NB4 (cell line): ENCODE data around the gene SKIC8.

Experiments
- DNase-seq: peaks from one replicate; pipeline ENCODE4 v3.0.0; 2010; ENCODE audit warnings: low read depth
- H3K4me3 ChIP-seq: one replicate; pipeline ENCODE4 v1.5.1; 2011; ENCODE audit warnings: mild to moderate bottlenecking, low read depth, low read length, moderate library complexity
- MYC ChIP-seq: IDR thresholded peaks from 2 replicates; pipeline ENCODE4 v1.6.1; 2011; ENCODE audit warnings: low read depth, low read length
- POLR2A ChIP-seq: IDR thresholded peaks from 2 replicates; pipeline ENCODE4 v1.6.1; 2011; ENCODE audit warnings: mild to moderate bottlenecking; ENCODE audit not compliant: insufficient read length; ENCODE audit errors: extremely low read depth
- TF ChIP-seq, protein P1 (sequence below): IDR thresholded peaks from one replicate; pipeline ENCODE4 v1.5.1; 2012; ENCODE audit warnings: low read depth, low read length
- TF ChIP-seq, protein P2 (sequence below): IDR thresholded peaks from 2 replicates; pipeline ENCODE4 v1.6.1; 2011; ENCODE audit warnings: low read depth, low read length

The SKIC8 gene

GRCh38 chr15:78301326-78301725 is 1.9 kb upstream of the SKIC8 start:
- no peak overlapping the region for H3K4me3 ChIP-seq
- TF ChIP-seq MYC, result no peak
- TF ChIP-seq, protein P1, sequence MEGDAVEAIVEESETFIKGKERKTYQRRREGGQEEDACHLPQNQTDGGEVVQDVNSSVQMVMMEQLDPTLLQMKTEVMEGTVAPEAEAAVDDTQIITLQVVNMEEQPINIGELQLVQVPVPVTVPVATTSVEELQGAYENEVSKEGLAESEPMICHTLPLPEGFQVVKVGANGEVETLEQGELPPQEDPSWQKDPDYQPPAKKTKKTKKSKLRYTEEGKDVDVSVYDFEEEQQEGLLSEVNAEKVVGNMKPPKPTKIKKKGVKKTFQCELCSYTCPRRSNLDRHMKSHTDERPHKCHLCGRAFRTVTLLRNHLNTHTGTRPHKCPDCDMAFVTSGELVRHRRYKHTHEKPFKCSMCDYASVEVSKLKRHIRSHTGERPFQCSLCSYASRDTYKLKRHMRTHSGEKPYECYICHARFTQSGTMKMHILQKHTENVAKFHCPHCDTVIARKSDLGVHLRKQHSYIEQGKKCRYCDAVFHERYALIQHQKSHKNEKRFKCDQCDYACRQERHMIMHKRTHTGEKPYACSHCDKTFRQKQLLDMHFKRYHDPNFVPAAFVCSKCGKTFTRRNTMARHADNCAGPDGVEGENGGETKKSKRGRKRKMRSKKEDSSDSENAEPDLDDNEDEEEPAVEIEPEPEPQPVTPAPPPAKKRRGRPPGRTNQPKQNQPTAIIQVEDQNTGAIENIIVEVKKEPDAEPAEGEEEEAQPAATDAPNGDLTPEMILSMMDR, result no peak
- no peak for TF ChIP-seq POLR2A
- TF ChIP-seq, protein P2, sequence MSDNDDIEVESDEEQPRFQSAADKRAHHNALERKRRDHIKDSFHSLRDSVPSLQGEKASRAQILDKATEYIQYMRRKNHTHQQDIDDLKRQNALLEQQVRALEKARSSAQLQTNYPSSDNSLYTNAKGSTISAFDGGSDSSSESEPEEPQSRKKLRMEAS, result no peak
- peak; percentile 19 for DNase-seq

DNA sequence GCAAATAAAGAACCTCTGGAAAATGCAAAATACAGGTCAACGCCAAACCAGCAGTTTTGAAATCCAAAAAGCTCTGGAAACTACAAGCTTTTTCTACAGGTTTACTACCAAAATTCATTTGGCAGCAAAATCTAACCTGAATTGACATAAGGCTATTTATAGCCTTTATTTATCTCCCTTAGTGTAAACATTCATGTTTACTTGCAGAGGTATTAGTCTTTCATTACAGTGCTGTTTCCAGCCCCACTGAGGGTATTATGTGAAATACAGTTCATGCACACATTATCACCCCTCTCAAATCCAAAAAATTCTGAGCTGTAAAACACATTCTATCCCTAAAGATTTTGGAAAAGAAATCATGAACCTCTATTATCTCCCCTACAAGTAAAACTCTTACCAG is 7.2 kb downstream of the SKIC8 start:
- no peak for DNase-seq
- no peak overlapping the region for H3K4me3 ChIP-seq
- TF ChIP-seq, protein P2, result no peak
- TF ChIP-seq POLR2A (no peak), MYC (no peak)
- TF ChIP-seq, protein P1, result no peak

DNA sequence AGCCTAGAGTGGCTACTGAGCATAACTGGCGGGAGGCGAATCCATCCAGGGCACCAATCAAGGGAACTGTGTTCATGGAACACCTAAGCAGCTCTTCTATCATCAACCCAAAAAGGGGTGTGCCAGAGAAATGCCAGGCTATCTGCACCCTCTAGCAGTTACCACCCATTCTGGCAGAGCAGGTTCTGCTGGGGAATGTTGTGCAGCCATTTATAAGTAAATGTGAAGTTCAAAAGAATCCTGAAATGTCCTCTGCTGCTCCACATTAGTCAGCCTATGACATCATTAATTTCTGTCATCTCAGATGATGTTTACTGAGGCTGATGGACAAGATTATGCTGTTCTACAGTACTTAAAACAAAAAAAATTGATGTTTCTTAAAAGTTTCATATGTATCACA is 7.7 kb downstream of the SKIC8 start:
- no peak for DNase-seq
- TF ChIP-seq MYC, result no peak

GRCh38 chr15:78291052-78291451 is 8.4 kb downstream of the SKIC8 start:
- TF ChIP-seq MYC (no peak), POLR2A (no peak)
- TF ChIP-seq, protein P2, result no peak
- TF ChIP-seq, protein P1, result no peak
- no peak overlapping the region for H3K4me3 ChIP-seq
- DNase-seq, result no peak

More for the DNA sequence above, 7.7 kb downstream of the SKIC8 start:
- H3K4me3 ChIP-seq, result no peak overlapping the region

GRCh38 chr15:78290222-78290621 is 9.2 kb downstream of the SKIC8 start:
- no peak overlapping the region for H3K4me3 ChIP-seq
- TF ChIP-seq, protein P2, result no peak
- TF ChIP-seq, protein P1, result no peak
- DNase-seq, result no peak

DNA sequence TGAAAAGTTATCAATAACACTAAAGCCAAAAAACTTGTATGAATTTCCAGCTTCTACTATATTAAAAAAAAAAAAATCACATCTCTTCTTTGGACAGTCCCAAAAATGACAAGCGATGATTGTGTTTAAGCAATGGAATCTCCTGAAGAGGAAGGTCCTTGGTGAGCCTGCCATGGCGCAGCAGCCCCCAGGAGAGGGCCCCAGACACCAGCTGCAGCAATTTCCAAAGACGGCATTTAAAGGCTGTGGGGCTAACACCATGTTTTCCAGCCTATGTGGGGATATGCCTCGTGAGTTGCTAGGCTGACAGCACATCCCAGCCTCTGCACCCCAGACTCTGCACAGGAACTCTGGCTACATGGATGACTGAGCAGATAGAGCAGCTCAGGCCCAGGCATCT is 14.7 kb downstream of the SKIC8 start:
- peak; percentile 42 for DNase-seq
- H3K4me3 ChIP-seq, result no peak overlapping the region
- no peak for TF ChIP-seq POLR2A
- TF ChIP-seq, protein P1, result peak; percentile 33
